Cortex of kidney (tissue), 1 donor: ENCODE data around the gene GPBAR1.
"Not testable (repeated sequence)": the region's sequence is repeated elsewhere in the genome, so short reads cannot be mapped to it uniquely, and the experiment has no call there.

ENCODE experiments used
- DNase-seq: peaks from one replicate; lab custom pipeline; 2025; lab: John Stamatoyannopoulos, UW

The GPBAR1 gene

GRCh38 chr2:218269900-218270720 lies 9.3 kb downstream of the GPBAR1 start, which contains the start of the genes AAMP and PNKD:
AAMP (minus strand) TSS chr2:218270137; CDS start chr2:218270086, 51 bp downstream.
PNKD (plus strand) TSS chr2:218270519; CDS start chr2:218270536, 17 bp downstream.
- no peak for DNase-seq

GRCh38 chr2:218270721-218271486 lies 10.1 kb downstream of the GPBAR1 start:
- DNase-seq = no peak

GRCh38 chr2:218271487-218271797 lies 10.6 kb downstream of the GPBAR1 start:
- no peak for DNase-seq

GRCh38 chr2:218271865-218272530 lies 11.2 kb downstream of the GPBAR1 start:
- no peak for DNase-seq

- DNase-seq = no peak
Measured at GRCh38 chr2:218272531-218273212, 11.9 kb downstream of the GPBAR1 start.

GRCh38 chr2:218273214-218273907 lies 12.5 kb downstream of the GPBAR1 start:
- not testable (repeated sequence) for DNase-seq

- DNase-seq = no peak
Measured at GRCh38 chr2:218273908-218274249, 13.1 kb downstream of the GPBAR1 start.

- DNase-seq = no peak
Measured at GRCh38 chr2:218274586-218274985, 13.8 kb downstream of the GPBAR1 start.

- DNase-seq = no peak
Measured at GRCh38 chr2:218275371-218276072, 14.7 kb downstream of the GPBAR1 start.

GRCh38 chr2:218276986-218277755 lies 16.4 kb downstream of the GPBAR1 start:
- no peak for DNase-seq

- DNase-seq = no peak
Measured at GRCh38 chr2:218277921-218278320, 17.1 kb downstream of the GPBAR1 start.

GRCh38 chr2:218278531-218279360 lies 17.9 kb downstream of the GPBAR1 start:
- DNase-seq = no peak

- DNase-seq = no peak
Measured at GRCh38 chr2:218280260-218280870, 19.6 kb downstream of the GPBAR1 start.

- DNase-seq = no peak
Measured at GRCh38 chr2:218281449-218281848, 20.6 kb downstream of the GPBAR1 start.

GRCh38 chr2:218282173-218282991 lies 21.6 kb downstream of the GPBAR1 start:
- DNase-seq = no peak

GRCh38 chr2:218284106-218284811 lies 23.4 kb downstream of the GPBAR1 start:
- DNase-seq = no peak

- DNase-seq = no peak
Measured at GRCh38 chr2:218285604-218286003, 24.8 kb downstream of the GPBAR1 start.
